Panc1 (cell line): Measurements from ENCODE around the gene NFKBIZ. TPM values are rescaled to one million over a fixed set of nuclear protein-coding genes. Genes with fewer than 3 reads are reported as not detected.

Experiments
- ATAC-seq: fragments of 200-7000 bp; cut with Tn5 transposase; 2 replicates; pipeline ENCODE4 v1.9.1; 2020; ENCODE audit warnings: mild to moderate bottlenecking, moderate library complexity
- BruUV-seq: library from RNA; stranded (reverse); fragments of 400-500 nt; replicated peaks from 2 replicates; lab custom pipeline; 2021; lab: Mats Ljungman, UMichigan
- CTCF ChIA-PET: fragments of 300-600 bp; sonication (Branson Sonifier 250); formaldehyde crosslinking; loops from one replicate; lab custom pipeline; 2022; ENCODE audit warnings: antibody characterized with exemption; lab: Charles Lee
- POLR2A ChIA-PET: fragments of 300-600 bp; sonication (Branson Sonifier 250); formaldehyde crosslinking; loops from one replicate; lab custom pipeline; 2022; ENCODE audit warnings: antibody characterized with exemption; lab: Charles Lee
- DNase-seq: peaks from one replicate; pipeline ENCODE4 v3.0.0-alpha.2; 2010; ENCODE audit warnings: low read depth, low spot score
- H3K27ac ChIP-seq: 2 replicates; pipeline ENCODE4 v1.5.1; 2011; ENCODE audit warnings: mild to moderate bottlenecking, low read length, inconsistent platforms
- H3K27me3 ChIP-seq: fragments of 200-500 bp; sonication (Bioruptor generic); 2 replicates; pipeline ENCODE4 v1.6.0; 2014; ENCODE audit warnings: low read length, inconsistent platforms; ENCODE audit not compliant: control insufficient read depth, insufficient read depth
- H3K36me3 ChIP-seq: fragments of 200-500 bp; sonication (Bioruptor generic); 2 replicates; pipeline ENCODE4 v1.5.1; 2014; ENCODE audit warnings: inconsistent platforms, mild to moderate bottlenecking, low read length, moderate library complexity; ENCODE audit not compliant: control insufficient read depth, insufficient read depth
- H3K4me1 ChIP-seq: 2 replicates; pipeline ENCODE4 v1.5.1; 2011; ENCODE audit warnings: inconsistent platforms, mild to moderate bottlenecking, low read length, moderate library complexity; ENCODE audit not compliant: control insufficient read depth, insufficient read depth
- H3K4me3 ChIP-seq, 2 experiments: 2 replicates each; pipeline ENCODE4 v1.5.1; 2011 to 2012; ENCODE audit warnings: low read depth in 2 of 2, low read length in 2 of 2, mild to moderate bottlenecking in 2 of 2, inconsistent platforms in 1 of 2, moderate library complexity in 1 of 2
- H3K9me3 ChIP-seq: fragments of 200-500 bp; sonication (Bioruptor generic); 2 replicates; pipeline ENCODE4 v1.5.1; 2014; ENCODE audit warnings: low read depth, mild to moderate bottlenecking, inconsistent platforms, low read length, moderate library complexity; ENCODE audit not compliant: control insufficient read depth, insufficient read depth
- POLR2AphosphoS5 ChIP-seq: IDR thresholded peaks from 2 replicates; pipeline ENCODE4 v1.6.1; 2012; ENCODE audit warnings: mild to moderate bottlenecking, low read depth, low read length, moderate library complexity
- SIN3A ChIP-seq: IDR thresholded peaks from 2 replicates; pipeline ENCODE4 v1.6.1; 2012; ENCODE audit warnings: low read depth, mild to moderate bottlenecking, low read length, moderate library complexity, borderline replicate concordance; ENCODE audit not compliant: insufficient read depth
- TCF7L2 ChIP-seq: IDR thresholded peaks from 2 replicates; pipeline ENCODE4 v1.6.1; 2011; ENCODE audit warnings: mild to moderate bottlenecking, low read depth, low read length, inconsistent platforms
- in situ Hi-C: cut with HindIII; loops from 2 replicates; pipeline ENCODE4 v1.10.0; 2016; ENCODE audit warnings: low sequenced_read_pairs, low pct_unique_long_range_greater_than_20kb
- intact Hi-C: fragments of 100-400 bp; cut with micrococcal nuclease; formaldehyde crosslinking; loops from one replicate; pipeline ENCODE4 v1.10.0; 2022; ENCODE audit not compliant: unreplicated experiment
- total RNA-seq: library from RNA; stranded (reverse); gene quantifications from one replicate; pipeline ENCODE4 v1.2.1, GENCODE V29; 2021; ENCODE audit not compliant: unreplicated experiment
- TF ChIP-seq, protein P1 (sequence below): fragments of 450-650 bp; IDR thresholded peaks from 2 replicates; pipeline ENCODE4 v1.5.1; 2017; ENCODE audit warnings: mild to moderate bottlenecking
- TF ChIP-seq, protein P2 (sequence below), 2 experiments: IDR thresholded peaks; 2 replicates each; pipeline ENCODE4 v1.6.1; 2011 to 2012; ENCODE audit warnings: low read depth in 2 of 2, control low read depth in 1 of 2, low read length in 1 of 2, mild to moderate bottlenecking in 1 of 2, moderate library complexity in 1 of 2; ENCODE audit not compliant: insufficient read depth in 1 of 2

The NFKBIZ gene
- total RNA-seq, 1 experiment from 2014 or later, result 17.4 TPM

DNA sequence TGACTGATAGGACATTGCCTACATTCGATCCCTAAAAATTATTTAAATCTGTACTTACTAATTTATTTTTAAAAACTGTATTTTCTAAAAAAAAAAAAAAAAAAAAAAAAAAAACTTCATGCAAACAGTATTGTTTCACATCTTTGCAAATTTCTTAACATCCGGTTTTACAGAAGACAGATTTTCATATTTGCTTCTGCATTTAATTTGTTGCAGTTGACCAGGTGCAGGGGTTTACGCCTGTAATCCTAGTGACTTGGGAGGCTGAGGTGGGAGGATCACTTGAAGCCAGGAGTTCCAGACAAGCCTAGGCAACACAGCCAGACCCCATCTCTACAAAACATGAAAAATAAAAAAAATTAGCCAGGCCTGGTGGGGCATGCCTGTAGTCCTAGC, 6.4 kb upstream of the NFKBIZ start:
- intact Hi-C loops, result no loop called here
- H3K36me3 ChIP-seq, result no peaks in the 10 kb centered on the region
- in situ Hi-C loops, result no loop called here
- TF ChIP-seq TCF7L2 (no peak), POLR2AphosphoS5 (no peak), SIN3A (no peak)
- TF ChIP-seq, protein P1, sequence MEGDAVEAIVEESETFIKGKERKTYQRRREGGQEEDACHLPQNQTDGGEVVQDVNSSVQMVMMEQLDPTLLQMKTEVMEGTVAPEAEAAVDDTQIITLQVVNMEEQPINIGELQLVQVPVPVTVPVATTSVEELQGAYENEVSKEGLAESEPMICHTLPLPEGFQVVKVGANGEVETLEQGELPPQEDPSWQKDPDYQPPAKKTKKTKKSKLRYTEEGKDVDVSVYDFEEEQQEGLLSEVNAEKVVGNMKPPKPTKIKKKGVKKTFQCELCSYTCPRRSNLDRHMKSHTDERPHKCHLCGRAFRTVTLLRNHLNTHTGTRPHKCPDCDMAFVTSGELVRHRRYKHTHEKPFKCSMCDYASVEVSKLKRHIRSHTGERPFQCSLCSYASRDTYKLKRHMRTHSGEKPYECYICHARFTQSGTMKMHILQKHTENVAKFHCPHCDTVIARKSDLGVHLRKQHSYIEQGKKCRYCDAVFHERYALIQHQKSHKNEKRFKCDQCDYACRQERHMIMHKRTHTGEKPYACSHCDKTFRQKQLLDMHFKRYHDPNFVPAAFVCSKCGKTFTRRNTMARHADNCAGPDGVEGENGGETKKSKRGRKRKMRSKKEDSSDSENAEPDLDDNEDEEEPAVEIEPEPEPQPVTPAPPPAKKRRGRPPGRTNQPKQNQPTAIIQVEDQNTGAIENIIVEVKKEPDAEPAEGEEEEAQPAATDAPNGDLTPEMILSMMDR, result no peak
- TF ChIP-seq, protein P2, sequence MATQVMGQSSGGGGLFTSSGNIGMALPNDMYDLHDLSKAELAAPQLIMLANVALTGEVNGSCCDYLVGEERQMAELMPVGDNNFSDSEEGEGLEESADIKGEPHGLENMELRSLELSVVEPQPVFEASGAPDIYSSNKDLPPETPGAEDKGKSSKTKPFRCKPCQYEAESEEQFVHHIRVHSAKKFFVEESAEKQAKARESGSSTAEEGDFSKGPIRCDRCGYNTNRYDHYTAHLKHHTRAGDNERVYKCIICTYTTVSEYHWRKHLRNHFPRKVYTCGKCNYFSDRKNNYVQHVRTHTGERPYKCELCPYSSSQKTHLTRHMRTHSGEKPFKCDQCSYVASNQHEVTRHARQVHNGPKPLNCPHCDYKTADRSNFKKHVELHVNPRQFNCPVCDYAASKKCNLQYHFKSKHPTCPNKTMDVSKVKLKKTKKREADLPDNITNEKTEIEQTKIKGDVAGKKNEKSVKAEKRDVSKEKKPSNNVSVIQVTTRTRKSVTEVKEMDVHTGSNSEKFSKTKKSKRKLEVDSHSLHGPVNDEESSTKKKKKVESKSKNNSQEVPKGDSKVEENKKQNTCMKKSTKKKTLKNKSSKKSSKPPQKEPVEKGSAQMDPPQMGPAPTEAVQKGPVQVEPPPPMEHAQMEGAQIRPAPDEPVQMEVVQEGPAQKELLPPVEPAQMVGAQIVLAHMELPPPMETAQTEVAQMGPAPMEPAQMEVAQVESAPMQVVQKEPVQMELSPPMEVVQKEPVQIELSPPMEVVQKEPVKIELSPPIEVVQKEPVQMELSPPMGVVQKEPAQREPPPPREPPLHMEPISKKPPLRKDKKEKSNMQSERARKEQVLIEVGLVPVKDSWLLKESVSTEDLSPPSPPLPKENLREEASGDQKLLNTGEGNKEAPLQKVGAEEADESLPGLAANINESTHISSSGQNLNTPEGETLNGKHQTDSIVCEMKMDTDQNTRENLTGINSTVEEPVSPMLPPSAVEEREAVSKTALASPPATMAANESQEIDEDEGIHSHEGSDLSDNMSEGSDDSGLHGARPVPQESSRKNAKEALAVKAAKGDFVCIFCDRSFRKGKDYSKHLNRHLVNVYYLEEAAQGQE (IDR thresholded peaks at IDR 0.05; ENCODE audit: insufficient read depth in 1 of 2, low read depth in 2 of 2, low read length in 1 of 2), result no peak
- POLR2A ChIA-PET, result no interaction called here
- no peaks in the 10 kb centered on the region for H3K9me3 ChIP-seq
- H3K4me1 ChIP-seq, result peaks cover 7% of the 10 kb centered on the region
- ATAC-seq (no peak), DNase-seq (no peak)
- CTCF ChIA-PET, result interaction anchor here (0.6 kb wide), 2 partner anchors 14 to 18 kb away, joined by 4 to 5 read pairs; no protein-coding TSS in a partner anchor
- no peaks in the 10 kb centered on the region for H3K27me3 ChIP-seq
- no peak overlapping the region for H3K4me3 ChIP-seq
- H3K27ac ChIP-seq, result no peak overlapping the region
- no TSS peak for BruUV-seq

DNA sequence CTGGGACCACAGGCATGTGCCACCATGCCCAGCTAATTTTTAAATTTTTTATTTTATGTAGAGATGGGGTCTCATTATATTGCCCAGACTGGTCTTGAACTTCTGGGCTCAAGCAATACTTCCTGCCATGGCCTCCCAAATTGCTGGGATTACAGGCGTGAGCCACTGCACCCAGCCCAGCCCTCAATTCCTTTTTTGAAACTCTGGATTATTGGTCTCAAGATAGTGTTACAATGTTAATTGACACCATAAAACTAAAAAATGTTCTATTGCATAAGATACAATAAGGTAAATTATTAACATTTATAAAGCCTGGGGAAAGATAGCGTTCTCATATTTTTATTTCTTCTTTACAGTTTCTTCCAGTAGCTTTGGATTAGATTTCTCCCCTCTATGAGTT, 3.9 kb upstream of the NFKBIZ start:
- BruUV-seq, result no TSS peak
- no peaks in the 10 kb centered on the region for H3K9me3 ChIP-seq
- no peaks in the 10 kb centered on the region; the same call in 1 of the 2 replicates for H3K36me3 ChIP-seq
- in situ Hi-C loops (no loop called here), intact Hi-C loops (no loop called here)
- peaks cover 16% of the 10 kb centered on the region for H3K4me1 ChIP-seq
- ATAC-seq (no peak), DNase-seq (no peak)
- H3K4me3 ChIP-seq, result no peak overlapping the region
- TF ChIP-seq, protein P2 (IDR thresholded peaks at IDR 0.05; ENCODE audit: insufficient read depth in 1 of 2, low read depth in 2 of 2, low read length in 1 of 2), result no peak
- no peak for TF ChIP-seq POLR2AphosphoS5
- TF ChIP-seq SIN3A, result no peak
- TF ChIP-seq, protein P1, result no peak
- no peak for TF ChIP-seq TCF7L2
- no peak overlapping the region for H3K27ac ChIP-seq
- H3K27me3 ChIP-seq, result no peaks in the 10 kb centered on the region
- ChIA-PET CTCF (no interaction called here), POLR2A (no interaction called here)
